GM11168 (cell line): ENCODE results near the gene RAB40C.

Source experiments
- in situ Hi-C: fragments of 300-500 bp; cut with MboI; formaldehyde crosslinking; loops from one replicate; pipeline ENCODE4 v1.12.0; 2022; ENCODE audit warnings: low sequenced_read_pairs; ENCODE audit not compliant: unreplicated experiment

The RAB40C gene

GRCh38 chr16:608019-608418 lies 18.2 kb downstream of the RAB40C start:
- in situ Hi-C loops = no loop called here

DNA sequence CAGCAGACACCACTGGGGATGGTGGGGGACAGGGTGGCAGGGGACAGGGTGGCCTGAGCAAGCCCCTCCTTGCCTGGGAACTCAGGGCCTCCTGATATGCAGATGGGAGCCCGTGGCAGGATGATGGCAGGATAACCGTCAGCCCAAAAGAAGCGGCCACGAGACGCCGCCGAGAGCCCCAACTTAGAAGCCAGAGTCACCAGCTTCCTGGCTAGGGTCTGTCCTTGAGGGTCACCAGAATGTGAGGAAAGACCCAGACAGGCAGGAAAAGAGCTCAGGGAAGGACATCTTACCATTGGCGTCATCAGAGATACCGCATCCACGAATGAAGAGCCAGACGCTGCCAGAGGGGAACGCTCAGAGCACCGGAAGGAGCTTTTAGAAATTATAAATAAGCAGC lies 19.4 kb downstream of the RAB40C start:
- in situ Hi-C loops = no loop called here

DNA sequence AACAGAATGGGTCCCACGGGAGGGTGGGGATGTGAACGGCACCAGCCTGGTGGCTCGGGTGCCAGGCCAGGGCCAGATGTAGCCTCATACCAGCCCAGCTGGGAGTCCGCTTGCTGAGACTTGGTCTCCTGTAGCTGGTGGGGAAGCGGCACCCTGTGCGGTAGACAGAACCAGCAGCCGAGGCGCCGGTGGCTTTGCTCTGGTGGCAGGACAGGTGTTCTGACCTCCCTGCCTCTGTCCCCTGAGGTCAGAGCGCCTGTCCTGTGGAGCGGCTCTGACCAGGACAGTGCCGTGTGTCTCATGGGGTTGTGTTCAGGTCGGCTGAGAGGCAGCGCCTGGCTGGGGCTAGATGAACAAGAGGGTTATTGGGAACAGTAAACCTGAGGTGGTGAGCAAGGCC lies 20.1 kb downstream of the RAB40C start:
- in situ Hi-C loops = no loop called here

- in situ Hi-C loops = no loop called here
These were observed 20.9 kb downstream of the RAB40C start for GRCh38 chr16:610513-611381.

GRCh38 chr16:615122-615521 lies 25.3 kb downstream of the RAB40C start:
- in situ Hi-C loops = no loop called here

GRCh38 chr16:616733-617586 lies 27.1 kb downstream of the RAB40C start:
- in situ Hi-C loops = no loop called here

DNA sequence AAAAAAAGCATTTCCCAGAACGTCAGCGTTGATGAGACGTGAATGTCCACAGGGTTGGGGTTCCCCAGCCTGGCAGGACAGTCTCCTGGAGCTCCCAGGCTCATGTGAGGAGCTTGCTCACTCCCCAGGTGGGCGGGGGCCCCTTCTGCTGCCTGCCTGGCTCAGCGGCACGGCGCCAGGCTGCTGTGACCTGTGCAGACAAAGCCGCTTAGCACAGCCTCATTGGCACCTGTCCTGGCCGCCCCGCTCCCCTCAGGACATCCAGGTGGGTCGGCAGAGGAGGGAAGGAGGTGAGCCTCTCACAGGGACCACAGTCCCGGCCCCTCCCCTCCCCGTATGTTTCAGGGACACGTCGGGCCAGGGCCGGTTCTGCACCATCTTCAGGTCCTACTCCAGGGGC lies 28.0 kb downstream of the RAB40C start:
- in situ Hi-C loops = no loop called here

GRCh38 chr16:619476-620100 lies 29.7 kb downstream of the RAB40C start:
- in situ Hi-C loops = no loop called here

DNA sequence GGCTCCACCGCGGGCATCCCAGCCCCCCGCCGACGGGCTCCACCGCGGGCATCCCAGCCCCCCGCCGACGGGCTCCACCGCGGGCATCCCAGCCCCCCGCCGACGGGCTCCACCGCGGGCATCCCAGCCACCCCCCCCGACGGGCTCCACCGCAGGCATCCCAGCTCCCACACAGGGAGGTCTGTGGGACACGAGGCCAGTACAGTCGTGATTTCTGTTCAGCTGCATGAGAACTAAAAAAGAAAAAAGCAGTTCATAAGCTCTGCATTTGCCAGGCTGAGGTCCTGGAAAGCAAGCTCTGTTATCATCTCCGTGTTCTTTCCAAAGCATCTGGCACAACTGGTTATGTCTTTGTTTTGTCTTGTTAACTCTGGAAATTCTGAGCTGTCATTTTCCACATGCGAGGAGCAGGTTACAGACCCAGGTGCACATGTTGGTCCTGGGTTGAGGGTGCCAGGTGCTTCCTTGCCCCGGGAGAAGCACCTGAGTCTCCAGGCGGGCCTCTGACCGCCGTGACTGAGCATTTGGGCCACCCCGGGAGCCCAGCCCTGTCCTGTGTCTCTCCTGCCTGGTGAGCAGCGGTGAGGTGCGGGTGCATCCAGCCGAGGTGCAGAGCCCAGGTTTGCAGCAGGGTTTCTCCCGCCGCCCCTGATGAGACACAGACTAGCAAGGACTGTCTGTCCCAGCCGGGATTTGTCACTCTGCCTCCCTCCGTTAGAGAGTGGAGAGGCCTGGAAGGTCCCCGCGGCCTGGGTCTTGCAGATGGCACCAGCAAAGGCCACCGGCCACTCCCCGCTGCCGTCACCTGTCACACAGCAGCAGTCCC lies 31.0 kb downstream of the RAB40C start:
- in situ Hi-C loops = no loop called here

GRCh38 chr16:621526-622105 lies 31.8 kb downstream of the RAB40C start:
- in situ Hi-C loops = no loop called here

DNA sequence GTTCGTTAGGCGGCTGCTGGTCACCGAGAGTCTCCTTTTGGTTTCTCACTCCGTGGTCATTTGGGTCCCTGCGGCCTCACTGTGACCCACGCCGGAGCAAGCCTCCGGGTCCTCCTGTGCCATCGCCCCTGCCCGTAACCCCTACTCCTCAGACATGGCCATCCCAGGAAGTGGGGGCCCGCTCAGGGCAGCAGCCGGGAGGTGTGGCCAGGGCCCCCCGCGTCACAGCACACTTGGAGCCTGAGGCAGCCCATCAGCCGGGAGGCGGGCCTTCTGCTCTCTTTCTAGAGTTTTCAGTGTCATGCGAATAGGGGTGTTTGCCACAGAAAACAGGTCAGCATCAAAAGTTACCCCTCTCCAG lies 33.0 kb downstream of the RAB40C start:
- in situ Hi-C loops = no loop called here

GRCh38 chr16:624526-625070 lies 34.7 kb downstream of the RAB40C start:
- in situ Hi-C loops = no loop called here

DNA sequence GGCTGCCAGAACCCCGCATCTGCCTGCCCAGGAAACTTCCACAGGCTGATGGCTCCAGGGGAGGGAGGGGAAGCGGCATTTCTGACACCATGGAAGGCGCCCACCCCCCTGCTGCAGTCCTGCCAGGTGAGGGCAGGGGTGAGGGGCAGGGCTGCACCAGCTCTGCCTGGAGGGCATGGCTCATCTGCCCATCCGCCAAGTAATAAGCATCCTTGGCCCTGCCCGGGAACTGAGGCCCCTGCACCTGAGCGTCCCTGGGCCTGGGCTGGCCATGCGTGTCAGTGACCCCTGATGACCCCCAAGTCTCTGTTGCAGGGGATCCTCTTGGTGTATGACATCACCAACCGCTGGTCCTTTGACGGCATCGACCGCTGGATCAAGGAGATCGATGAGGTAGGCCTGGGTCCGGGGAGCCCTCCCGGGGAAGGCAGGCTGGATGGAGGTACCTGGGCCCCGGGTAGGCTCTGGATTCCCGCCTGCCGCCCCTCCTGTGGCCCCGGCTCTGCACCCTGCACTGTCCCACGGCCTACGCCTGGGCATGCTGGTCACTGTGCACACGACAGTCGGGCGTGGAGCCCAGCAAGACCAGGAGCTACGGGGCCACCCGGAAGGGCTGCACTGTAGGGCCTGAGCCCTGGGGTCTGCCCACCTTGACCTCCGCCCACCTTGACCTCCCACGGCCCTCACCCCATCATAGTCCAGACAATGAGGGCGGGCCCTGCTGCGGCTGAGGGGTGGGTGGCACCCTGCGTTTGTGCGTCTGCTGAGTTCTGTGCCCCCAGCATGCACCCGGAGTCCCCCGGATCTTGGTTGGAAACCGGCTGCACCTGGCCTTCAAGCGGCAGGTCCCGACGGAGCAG lies 35.5 kb downstream of the RAB40C start:
- in situ Hi-C loops = no loop called here

GRCh38 chr16:625977-626765 lies 36.3 kb downstream of the RAB40C start:
- in situ Hi-C loops = no loop called here

DNA sequence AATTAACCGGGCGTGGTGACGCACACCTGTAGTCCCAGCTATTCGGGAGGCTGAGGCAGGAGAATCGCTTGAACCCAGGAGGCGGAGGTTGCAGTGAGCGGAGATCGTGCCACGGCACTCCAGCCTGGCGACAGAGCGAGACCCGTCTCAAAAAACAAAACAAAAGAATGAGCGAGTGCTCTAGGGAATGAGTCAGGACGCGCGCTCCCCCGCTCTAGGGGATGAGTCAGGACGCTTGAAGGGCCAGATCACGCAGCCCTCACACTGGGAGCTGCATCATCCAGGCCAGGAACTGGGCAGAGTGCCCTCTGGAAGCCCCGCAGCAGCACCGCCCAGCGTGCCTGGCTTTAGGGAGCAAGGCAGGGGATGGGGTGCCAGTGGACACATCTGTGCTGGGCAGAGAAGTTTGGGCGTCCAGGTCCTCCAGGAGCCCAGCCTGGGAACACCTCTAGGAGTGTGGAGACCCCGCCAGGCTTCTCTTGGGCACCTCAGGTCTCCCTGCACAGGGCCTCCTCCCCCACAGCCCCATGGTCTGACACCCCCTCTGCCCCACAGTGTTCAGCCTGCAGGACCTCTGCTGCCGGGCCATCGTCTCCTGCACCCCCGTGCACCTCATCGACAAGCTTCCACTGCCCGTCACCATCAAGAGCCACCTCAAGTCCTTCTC lies 37.1 kb downstream of the RAB40C start:
- in situ Hi-C loops = no loop called here

DNA sequence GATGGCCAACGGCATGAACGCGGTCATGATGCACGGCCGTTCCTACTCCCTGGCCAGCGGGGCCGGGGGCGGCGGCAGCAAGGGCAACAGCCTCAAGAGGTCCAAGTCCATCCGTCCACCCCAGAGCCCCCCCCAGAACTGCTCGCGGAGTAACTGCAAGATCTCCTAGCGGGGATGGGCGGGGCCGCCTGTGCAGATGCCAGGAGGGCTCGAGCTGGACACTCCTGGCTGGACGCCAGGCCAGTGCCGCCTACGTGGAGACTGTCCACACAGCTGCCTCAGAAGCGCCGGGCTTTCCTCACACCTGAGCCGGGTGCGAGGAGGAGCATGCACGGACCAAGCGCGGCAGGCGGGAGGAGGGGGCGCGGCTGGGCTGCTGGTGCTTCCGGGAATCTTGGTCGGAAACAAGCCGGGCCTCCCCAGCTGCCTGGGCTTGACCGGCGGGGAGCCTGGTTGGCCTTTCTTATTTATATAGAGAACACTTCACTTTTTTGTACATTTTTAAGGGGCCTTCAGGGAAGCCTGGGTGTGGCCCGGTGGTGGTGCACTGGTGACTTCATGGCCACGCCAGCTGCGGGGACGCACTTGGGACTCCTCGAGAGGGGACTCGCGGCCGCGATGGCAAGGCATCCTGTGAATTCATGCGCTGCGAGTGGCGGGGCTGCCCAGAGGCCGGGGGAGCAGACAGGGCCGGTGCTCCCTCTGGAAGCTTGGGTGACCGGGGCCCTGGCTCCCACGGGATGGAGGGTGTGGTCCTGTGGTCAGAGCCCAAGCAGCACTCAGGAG lies 37.8 kb downstream of the RAB40C start:
- in situ Hi-C loops = no loop called here
